Activated naive CD8-positive, alpha-beta T cell treated with anti-CD3 and anti-CD28 coated beads for 36 hours (primary cell): ENCODE data around the gene TMEM26. TPM values are rescaled to one million over a fixed set of nuclear protein-coding genes. Genes with fewer than 3 reads are reported as not detected.

ENCODE experiments used
- total RNA-seq, 2 experiments: library from RNA; stranded (reverse); gene quantifications; one replicate each; pipeline ENCODE4 v1.2.3, GENCODE V29; 2021

Gene TMEM26
- total RNA-seq, 2 experiments from 2014 or later: not detected

Other genes with a start within 250 kb of the TMEM26 start
- not detected for gene CABCOCO1, start 209.5 kb upstream of the TMEM26 start, total RNA-seq